ENCODE data around the gene LRRC23.

LRRC23 gene

GRCh38 chr12:6909421-6910145 lies 5.0 kb downstream of the LRRC23 start:
- no peak for TF ChIP-seq POLR2A (IDR thresholded peaks at IDR 0.05; ENCODE audit: low read length)
- TF ChIP-seq GATA1 (IDR thresholded peaks at IDR 0.05; ENCODE audit: low read depth, low read length): no peak
- DNase-seq: no peak

DNA sequence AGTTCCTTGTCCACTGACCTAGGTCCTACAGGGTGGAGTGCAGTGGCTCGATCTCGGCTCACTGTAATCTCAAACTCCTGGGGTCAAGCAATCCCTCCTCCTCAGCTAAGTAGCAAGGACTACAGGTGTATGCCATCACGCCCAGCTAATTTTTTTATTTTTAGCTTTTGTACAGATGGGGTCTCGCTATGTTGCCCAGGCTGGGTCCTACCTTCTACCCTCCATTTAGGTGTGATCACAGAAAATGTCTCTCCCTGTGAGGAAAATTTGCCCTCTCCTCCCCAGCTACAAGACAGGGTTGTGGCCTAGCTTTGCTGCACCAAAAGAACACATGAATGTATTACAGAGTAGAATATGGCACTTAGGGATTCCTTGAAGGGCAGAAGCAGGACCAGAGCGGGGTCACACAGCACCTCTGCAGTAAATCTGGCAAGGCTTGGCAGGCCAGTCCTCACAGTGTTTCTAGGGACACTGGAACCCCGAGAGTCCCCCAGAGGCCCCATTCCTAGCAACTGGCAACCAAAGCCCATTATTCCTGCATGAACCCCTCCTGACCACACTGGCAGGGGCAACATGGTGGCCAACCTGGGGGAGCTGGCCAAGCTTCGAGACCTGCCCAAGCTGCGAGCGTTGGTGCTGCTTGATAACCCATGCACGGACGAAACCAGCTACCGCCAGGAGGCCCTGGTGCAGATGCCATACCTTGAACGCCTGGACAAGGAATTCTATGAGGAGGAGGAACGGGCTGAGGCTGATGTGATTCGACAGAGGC lies 7.7 kb downstream of the LRRC23 start:
- TF ChIP-seq POLR2A (IDR thresholded peaks at IDR 0.05; ENCODE audit: low read length) (no peak), GATA1 (IDR thresholded peaks at IDR 0.05; ENCODE audit: low read depth, low read length) (no peak)

GRCh38 chr12:6914246-6914946 lies 9.8 kb downstream of the LRRC23 start, which contains the start of gene ENO2:
TSS of gene ENO2 (plus strand) at chr12:6914580. CDS start at chr12:6915833, 1,253 bp downstream.
- DNase-seq: peak; percentile 79 to 87
- TF ChIP-seq GATA1 (IDR thresholded peaks at IDR 0.05; ENCODE audit: low read depth, low read length) (no peak), POLR2A (IDR thresholded peaks at IDR 0.05; ENCODE audit: low read length) (peak; percentile 33)

More for the DNA sequence above, 7.7 kb downstream of the LRRC23 start:
- no peak for DNase-seq

DNA sequence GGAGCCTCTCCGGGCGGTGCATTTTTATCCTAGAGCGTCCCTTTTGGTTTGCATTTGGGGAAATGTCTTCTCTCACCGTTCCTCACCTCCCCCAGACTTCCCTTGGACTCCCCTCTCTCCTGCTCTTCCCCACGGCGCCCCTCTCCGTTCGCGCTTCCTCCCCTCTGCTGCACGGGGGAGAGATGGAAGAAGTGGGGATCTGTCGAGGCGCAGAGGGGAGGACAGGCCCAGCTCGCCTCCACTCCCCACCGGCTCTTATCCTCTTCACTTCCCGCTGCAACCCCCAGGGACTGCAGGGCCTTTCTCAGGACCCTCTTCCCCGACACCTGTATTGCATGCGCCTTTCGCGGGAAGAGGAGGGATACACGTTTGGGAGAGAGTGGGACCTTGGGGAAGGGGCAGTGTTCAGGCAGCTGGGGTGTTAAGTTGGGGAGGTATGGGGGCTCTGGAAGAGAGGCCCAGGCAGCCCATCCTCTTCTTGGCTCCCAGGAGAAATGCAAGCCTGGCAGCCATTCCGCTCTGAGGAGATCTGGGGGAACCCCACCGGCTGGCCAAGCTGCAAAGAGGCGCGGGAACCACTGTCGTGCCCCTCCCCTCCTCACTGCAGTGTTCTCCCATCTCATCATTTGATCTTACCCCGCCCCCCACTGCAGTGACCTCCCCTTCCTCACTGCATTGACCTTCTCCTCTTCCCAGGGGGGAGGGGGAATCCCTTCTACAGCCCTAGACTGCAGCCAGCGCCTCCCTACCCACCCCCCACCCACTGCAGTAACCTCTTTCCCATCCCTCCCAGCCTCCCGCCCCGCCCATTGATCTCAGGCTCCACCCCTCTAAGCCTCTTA lies 10.5 kb downstream of the LRRC23 start:
- DNase-seq: peak; percentile 57 to 68
- TF ChIP-seq GATA1 (IDR thresholded peaks at IDR 0.05; ENCODE audit: low read depth, low read length) (no peak), POLR2A (IDR thresholded peaks at IDR 0.05; ENCODE audit: low read length) (no peak)

DNA sequence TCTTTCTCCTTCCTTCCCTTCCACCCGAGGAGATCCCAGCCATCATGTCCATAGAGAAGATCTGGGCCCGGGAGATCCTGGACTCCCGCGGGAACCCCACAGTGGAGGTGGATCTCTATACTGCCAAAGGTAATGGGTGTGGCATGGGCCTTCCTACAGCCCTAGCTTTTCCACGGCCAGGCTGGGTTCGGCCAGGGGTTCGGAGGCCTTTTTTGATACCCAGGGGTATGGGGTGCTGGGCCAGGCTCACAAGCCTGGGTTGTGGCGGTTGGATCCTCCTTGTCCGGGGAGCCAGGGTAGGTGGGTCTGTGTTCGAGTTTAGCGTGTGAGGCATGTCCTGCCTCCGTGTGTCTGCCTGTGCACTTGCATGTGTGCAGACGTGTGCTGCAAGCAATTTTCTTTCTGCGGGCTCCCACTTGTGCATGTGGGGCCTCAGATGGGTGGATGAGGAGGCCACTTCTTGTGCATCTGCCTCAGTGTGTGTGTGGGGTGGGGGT lies 11.2 kb downstream of the LRRC23 start:
- no peak for DNase-seq
- no peak for TF ChIP-seq GATA1 (IDR thresholded peaks at IDR 0.05; ENCODE audit: low read depth, low read length)
- TF ChIP-seq POLR2A (IDR thresholded peaks at IDR 0.05; ENCODE audit: low read length): no peak

GRCh38 chr12:6916426-6917200 lies 12.0 kb downstream of the LRRC23 start:
- TF ChIP-seq POLR2A (IDR thresholded peaks at IDR 0.05; ENCODE audit: low read length) (no peak), GATA1 (IDR thresholded peaks at IDR 0.05; ENCODE audit: low read depth, low read length) (no peak)
- DNase-seq: no peak

- TF ChIP-seq POLR2A (IDR thresholded peaks at IDR 0.05; ENCODE audit: low read length): no peak
- TF ChIP-seq GATA1 (IDR thresholded peaks at IDR 0.05; ENCODE audit: low read depth, low read length): no peak
- DNase-seq: no peak
Measured at GRCh38 chr12:6917491-6918231, 13.0 kb downstream of the LRRC23 start.

DNA sequence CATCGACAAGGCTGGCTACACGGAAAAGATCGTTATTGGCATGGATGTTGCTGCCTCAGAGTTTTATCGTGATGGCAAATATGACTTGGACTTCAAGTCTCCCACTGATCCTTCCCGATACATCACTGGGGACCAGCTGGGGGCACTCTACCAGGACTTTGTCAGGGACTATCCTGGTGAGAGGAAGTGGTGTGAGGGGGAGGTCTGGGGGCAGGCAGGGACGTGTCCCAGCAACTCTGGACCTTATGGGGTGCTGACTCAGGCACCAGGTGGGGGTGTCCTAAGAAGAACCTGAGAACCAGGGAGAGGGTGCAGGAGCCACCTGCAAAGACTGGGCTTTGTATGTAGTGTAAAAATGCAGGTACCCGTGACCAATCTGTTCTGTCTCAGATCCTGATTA lies 15.0 kb downstream of the LRRC23 start:
- DNase-seq: no peak
- TF ChIP-seq GATA1 (IDR thresholded peaks at IDR 0.05; ENCODE audit: low read depth, low read length) (no peak), POLR2A (IDR thresholded peaks at IDR 0.05; ENCODE audit: low read length) (no peak)

GRCh38 chr12:6921539-6921938 lies 16.9 kb downstream of the LRRC23 start:
- TF ChIP-seq GATA1 (IDR thresholded peaks at IDR 0.05; ENCODE audit: low read depth, low read length) (no peak), POLR2A (IDR thresholded peaks at IDR 0.05; ENCODE audit: low read length) (no peak)
- no peak for DNase-seq

DNA sequence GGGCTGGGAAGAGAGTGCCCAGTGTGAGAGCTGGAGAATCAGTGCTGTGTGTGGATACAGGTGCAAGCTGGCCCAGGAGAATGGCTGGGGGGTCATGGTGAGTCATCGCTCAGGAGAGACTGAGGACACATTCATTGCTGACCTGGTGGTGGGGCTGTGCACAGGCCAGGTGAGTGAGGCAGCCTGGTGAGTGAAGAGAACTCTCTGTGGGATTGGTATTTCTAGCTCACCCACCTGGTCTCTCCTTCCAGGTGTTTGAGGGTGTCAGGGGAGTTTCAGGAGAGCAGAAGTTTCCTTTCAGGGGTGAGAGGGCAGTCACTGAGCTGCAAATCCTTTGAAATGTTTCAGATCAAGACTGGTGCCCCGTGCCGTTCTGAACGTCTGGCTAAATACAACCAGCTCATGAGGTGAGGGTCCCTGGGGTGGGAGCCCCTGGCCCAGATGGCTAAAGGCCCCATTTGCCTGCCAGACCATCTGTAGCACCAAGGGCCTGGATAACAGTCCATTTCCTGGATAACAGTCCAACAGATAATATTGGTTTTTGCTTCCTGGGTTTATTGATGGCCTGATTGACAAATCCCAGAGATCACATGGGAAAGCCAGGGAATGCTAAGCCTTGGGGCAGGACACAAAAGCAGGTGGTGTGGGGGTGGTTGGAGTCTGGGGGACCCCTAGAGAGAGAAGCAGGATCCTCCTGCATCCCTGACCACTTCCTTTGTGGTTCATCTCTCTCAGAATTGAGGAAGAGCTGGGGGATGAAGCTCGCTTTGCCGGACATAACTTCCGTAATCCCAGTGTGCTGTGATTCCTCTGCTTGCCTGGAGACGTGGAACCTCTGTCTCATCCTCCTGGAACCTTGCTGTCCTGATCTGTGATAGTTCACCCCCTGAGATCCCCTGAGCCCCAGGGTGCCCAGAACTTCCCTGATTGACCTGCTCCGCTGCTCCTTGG lies 17.6 kb downstream of the LRRC23 start:
- DNase-seq: no peak

More for the DNA sequence above, 17.6 kb downstream of the LRRC23 start:
- no peak for TF ChIP-seq GATA1 (IDR thresholded peaks at IDR 0.05; ENCODE audit: low read depth, low read length)
- TF ChIP-seq POLR2A (IDR thresholded peaks at IDR 0.05; ENCODE audit: low read length): no peak
